CD1c-positive myeloid dendritic cell (primary cell): Measurements from ENCODE around the gene LRRC42.

Source experiments
- DNase-seq: peaks from one replicate; pipeline ENCODE4 v3.0.0-alpha.2; 2016; ENCODE audit errors: extremely low spot score

The LRRC42 gene

GRCh38 chr1:54004481-54005049 lies 58.4 kb downstream of the LRRC42 start:
- no peak for DNase-seq

GRCh38 chr1:54006508-54006907 lies 60.4 kb downstream of the LRRC42 start:
- no peak for DNase-seq

GRCh38 chr1:54007613-54008012 lies 61.5 kb downstream of the LRRC42 start:
- DNase-seq = no peak

- DNase-seq = no peak
Observed at GRCh38 chr1:54008876-54009275, 62.7 kb downstream of the LRRC42 start.

GRCh38 chr1:54009406-54009805 lies 63.3 kb downstream of the LRRC42 start:
- no peak for DNase-seq

- DNase-seq = no peak
Observed at GRCh38 chr1:54010415-54011117, 64.4 kb downstream of the LRRC42 start.

- no peak for DNase-seq
Observed at GRCh38 chr1:54011316-54012007, 65.3 kb downstream of the LRRC42 start.

GRCh38 chr1:54012008-54012325 lies 65.8 kb downstream of the LRRC42 start:
- no peak for DNase-seq

GRCh38 chr1:54012863-54013262 lies 66.7 kb downstream of the LRRC42 start:
- no peak for DNase-seq

- no peak for DNase-seq
Observed at GRCh38 chr1:54013393-54014008, 67.4 kb downstream of the LRRC42 start.

GRCh38 chr1:54014009-54014629 lies 68.0 kb downstream of the LRRC42 start:
- DNase-seq = no peak

- DNase-seq = no peak
Observed at GRCh38 chr1:54016343-54017282, 70.5 kb downstream of the LRRC42 start.
